HG02973 (cell line): ENCODE results near the gene DISP3.

Experiments
- ATAC-seq: cut with Tn5 transposase; IDR thresholded peaks from one replicate; pipeline ENCODE4 v1.9.1; 2021; ENCODE audit warnings: moderate library complexity; ENCODE audit not compliant: unreplicated experiment

The DISP3 gene

DNA sequence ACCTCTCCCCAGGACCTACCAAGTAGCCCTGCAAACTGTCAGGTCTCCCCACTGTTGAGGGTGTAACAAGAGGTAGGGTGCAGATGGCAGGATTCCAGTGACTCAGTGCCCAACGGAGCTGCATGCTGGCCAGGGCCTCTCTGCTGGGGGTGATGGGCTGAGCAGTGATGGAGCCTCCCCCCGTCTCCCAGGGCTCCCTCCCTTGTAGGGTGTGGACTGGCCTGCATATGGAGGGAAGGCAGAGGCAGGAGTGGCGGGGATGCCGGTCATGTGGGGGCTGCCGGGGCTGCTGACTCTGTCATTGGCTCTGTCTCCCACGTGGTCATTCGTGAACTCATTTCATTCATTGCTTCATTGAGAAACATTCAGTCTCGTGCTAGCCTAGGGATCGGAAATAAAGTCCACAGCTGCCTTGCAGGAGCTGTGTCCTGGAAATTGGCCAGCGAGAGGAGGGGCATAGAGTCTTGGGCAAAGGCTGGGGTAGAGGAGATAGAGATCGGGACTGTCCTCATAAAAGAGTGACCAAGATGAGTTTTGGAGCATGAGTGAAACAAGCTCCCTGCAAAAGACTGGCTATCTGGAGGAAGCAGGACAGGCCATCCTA lies 22.9 kb upstream of the DISP3 start:
- ATAC-seq, result no peak

DNA sequence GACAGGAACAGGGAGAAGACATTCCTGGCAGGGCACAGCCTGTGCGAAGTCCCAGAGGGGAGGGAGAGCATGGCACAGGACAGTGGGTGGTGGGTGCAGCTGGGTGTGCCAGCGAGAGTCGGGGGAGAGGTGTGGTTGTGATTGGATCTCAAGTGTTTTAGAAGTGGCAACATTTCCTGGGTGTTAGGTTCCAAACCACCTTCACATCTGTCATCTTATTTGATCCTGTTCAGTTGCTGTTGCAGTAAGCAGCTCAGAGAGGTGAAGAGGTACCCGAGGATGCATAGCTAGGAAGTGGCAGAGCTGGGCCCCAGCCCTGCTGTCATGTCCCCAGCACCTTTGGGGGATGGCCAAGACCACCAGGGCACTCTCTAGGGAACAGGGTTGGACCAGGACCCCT lies 22.0 kb upstream of the DISP3 start:
- no peak for ATAC-seq

GRCh38 chr1:11458811-11459275 lies 20.1 kb upstream of the DISP3 start:
- ATAC-seq, result no peak

- no peak for ATAC-seq
These were observed 17.3 kb upstream of the DISP3 start for GRCh38 chr1:11461531-11462137.

GRCh38 chr1:11462224-11462923 lies 16.6 kb upstream of the DISP3 start:
- no peak for ATAC-seq

GRCh38 chr1:11463177-11463576 lies 15.8 kb upstream of the DISP3 start:
- ATAC-seq, result no peak

- ATAC-seq, result no peak
These were observed 13.6 kb upstream of the DISP3 start for GRCh38 chr1:11465307-11465706.

GRCh38 chr1:11466416-11466815 lies 12.5 kb upstream of the DISP3 start:
- no peak for ATAC-seq

DNA sequence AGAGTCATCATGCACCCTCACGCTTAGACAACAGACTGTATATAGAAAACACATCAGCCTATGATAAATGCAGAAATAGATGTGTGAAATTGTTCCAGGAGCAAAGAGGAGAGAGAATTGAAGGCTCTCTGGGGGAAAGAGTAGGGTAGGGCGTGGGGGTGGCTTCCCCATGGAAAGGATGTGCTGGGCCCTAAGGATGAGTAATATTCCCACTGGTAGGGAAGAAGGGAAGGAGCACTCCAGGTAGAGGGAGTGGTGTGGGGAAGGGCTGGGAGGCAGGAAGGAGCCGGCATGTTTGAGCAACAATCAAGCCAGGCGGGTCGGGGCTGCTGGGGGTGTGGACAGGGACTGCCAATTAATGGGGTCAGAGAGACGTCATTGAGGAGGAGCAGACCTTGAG lies 10.1 kb upstream of the DISP3 start:
- no peak for ATAC-seq

DNA sequence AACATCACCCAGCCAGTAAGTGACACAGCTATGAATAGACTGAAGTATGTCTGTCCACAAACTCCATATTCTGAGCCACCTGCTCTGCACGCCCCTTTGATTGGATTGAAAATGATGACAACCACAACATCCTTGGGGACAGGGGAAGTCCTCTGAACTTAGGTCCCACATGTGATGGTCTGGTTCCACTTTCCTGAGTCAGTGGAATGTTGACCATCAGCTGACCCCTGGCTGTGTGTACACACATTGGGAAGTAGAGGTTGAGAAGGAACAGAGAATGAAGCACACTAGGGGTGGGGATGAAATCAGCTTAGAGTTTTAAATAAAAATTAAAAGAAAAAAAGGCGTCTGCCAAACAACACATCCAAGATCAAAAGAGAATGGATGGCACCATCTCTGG lies 8.0 kb upstream of the DISP3 start:
- ATAC-seq, result no peak

GRCh38 chr1:11471473-11471872 lies 7.5 kb upstream of the DISP3 start:
- ATAC-seq, result no peak

DNA sequence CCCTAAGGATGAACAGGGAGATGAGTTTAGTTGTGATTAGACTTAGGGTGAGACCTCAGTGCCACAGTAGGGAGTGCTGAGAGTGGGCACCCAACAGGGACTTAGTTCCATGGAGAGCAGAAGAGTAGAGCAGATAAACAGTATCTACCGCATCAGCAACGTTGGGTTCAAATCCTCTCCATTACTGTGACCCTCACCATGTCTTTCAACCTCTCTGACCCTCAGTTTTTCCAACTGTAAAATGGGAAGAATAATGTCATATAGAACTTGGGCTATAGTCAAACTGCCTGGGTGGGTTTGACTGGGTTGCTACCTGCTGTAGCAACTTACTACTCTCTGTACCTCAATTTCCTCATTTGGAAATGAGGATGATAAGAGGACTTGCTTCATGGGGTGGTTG lies 6.7 kb upstream of the DISP3 start:
- no peak for ATAC-seq

DNA sequence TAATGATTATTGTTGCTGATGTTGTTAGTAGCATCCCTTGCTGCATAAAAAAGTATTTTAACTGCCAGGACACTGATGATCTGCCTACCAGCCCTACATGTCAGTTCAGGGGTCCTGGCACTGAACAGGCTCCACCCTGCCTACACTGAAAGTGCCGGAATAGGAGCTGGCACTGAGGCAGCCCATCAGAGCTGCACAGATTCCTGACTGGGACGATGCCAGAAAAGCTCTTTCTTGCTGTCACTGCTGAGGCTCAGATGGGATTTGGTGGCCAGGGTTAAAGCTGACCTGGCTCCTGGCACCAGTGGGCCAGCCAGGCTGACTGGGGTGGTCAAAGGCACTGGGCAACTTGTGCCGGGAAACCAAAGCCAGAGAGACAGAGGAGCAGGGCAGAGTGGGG lies 6.2 kb upstream of the DISP3 start:
- ATAC-seq, result no peak

DNA sequence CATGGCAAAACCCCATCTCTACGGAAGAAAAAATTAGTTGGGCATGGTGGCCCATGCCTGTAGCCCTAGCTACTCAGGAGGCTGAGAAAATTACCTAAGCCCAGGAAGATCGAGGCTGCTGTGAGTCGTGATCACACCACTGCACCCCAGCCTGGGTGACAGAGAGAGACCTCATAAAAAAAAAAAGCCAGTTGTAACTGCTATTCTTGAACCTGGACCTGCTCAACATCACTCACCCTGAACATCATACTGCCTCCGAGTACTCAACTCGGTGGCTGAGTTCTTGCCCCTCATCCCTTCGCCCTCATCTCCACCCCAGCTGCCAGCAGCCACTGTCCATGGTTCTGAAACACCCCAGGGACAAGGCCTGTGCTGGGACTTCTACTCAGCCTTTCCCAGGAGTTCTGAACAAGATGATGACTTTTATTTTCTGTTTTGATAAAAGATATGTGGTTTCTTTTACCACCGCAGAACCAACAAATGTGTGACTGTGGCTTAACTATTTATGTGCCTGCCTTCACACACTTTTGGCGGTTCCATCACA lies 5.4 kb upstream of the DISP3 start:
- ATAC-seq, result no peak

- ATAC-seq, result no peak
These were observed 4.1 kb upstream of the DISP3 start for GRCh38 chr1:11474826-11475225.

DNA sequence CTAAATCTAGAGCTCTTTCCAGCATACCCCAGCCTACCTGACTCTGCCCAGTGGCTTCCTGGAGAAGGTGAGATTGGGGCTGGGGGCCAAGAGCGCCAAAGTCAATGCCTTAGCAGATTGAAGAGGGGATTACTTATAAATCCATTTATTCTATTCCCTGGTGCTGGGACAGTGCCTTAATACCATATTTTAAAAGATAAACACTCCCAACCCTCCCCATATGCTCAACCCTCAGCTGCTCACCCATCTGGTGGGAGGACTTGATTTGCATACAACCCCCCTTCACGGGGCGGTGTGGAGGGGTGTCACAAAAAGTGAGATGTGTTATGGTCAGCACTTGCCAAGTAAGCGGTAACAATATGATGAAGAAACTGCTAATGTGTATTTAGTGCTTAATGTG lies 3.2 kb upstream of the DISP3 start:
- ATAC-seq, result no peak

DNA sequence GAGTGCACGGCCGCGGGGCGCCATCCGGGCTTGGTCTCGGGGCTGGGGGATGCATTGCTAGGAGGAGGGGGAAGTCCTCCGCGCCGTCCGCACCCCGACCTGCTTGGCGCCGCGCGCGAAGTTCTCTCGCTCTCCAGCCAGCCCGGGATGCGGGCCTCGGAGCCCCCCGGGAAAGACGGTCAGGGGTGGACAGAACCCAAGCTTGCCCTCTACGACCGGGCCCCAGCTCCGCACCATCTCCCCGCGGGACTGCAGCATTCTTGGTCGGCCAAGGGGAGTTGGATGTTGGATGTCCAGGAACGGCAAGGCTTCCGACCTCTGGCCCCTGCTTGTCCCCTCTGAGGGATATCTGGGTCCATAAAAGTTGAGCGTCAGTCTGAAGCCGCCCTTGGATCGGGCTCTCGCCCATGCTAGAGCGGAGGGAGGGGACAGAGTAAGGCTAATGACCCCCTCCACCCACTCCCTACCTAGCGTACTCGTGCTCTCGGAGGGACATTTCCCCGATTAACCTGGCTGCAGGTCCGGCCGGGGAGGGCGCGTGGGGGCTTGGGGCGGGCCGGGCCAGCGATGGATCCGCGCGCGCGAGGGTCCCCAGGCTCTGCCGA lies 522 bp downstream of the DISP3 start:
- no peak for ATAC-seq

- ATAC-seq, result no peak
These were observed 2.1 kb downstream of the DISP3 start for GRCh38 chr1:11481019-11481418.

DNA sequence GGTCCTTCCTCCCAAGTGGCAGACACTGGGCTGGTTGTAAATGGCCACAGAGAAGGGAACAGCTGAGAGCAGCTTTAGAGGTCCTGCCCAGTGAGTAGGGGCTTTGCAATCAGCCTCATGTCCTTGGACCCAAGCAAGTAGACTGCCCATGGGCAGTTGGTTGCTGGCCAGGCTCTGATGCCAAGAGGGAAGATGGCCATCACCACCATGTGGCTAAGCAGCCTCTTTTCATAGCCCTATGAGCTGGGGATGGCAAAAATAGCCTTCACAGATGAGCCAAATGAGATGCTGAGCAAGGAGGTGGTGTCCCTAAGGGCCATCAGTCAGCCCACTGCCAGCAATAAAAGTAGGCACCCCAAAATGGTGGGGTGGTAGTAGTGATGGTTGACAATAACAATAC lies 3.2 kb downstream of the DISP3 start:
- no peak for ATAC-seq

DNA sequence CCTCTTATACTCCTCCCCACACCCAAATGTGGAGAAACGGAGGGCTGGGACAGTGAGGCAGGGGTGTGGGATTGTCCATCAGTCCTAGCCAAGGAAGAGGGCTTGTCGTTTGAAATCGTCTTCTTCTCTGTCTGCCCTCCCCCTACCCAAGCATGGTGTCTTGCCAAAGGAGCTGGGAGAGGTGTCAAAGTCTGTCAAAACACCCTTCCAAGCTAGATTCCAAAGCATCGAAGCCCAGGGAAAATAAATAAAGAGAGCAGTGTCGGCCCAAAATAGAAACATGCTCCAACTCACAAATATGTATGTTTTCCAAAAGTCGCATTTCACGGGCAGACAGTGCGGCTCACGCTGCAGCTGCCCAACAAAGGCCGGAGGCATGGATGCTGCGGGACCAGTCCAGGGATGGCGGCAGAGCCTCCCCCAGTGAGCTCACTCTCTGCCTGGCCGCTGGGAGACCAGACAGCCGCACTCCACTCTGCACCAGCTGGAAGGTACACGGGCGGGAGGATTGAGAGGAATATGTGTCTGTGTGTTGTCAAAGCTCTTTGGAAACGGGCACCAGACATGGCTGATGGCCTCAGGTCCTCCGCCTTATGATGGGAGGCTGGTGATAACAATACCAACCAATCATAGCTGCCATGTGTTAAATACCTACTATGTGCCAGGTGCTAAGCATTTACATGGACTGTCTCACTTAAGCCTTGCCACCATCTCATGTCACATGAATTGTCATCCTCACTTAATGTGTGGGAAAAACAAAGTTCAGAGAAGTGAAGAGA lies 3.9 kb downstream of the DISP3 start:
- no peak for ATAC-seq
